Chondrocyte (in vitro differentiated cells): ENCODE results near the gene DUSP28. TPM values are rescaled to one million over a fixed set of nuclear protein-coding genes. Genes with fewer than 3 reads are reported as not detected.
A peak's percentile ranks its signal among the peaks of the same experiment; 100 is the strongest.

Source experiments
- DNase-seq: peaks from one replicate; pipeline ENCODE4 v3.0.0; 2021; ENCODE audit warnings: mixed read lengths, low spot score
- H3K27ac Mint-ChIP-seq: one replicate; pipeline ENCODE4 v1.8.0; 2021; ENCODE audit warnings: mild to moderate bottlenecking, moderate library complexity, mixed read lengths; ENCODE audit not compliant: unreplicated experiment
- H3K27me3 Mint-ChIP-seq: 2 replicates; pipeline ENCODE4 v1.8.0; 2021; ENCODE audit warnings: low read depth, mixed read lengths
- H3K36me3 Mint-ChIP-seq: 2 replicates; pipeline ENCODE4 v1.8.0; 2021; ENCODE audit warnings: low read depth, mixed read lengths
- H3K4me1 Mint-ChIP-seq: 2 replicates; pipeline ENCODE4 v1.8.0; 2021; ENCODE audit warnings: low read depth, mild to moderate bottlenecking, mixed read lengths
- H3K4me3 Mint-ChIP-seq: one replicate; pipeline ENCODE4 v1.8.0; 2021; ENCODE audit warnings: mild to moderate bottlenecking, moderate library complexity, mixed read lengths; ENCODE audit not compliant: unreplicated experiment
- H3K9me3 Mint-ChIP-seq: 2 replicates; pipeline ENCODE4 v1.8.0; 2021; ENCODE audit warnings: low read depth, mixed read lengths
- CTCF ChIP-seq: fragments of 200-600 bp; sonication (generic); IDR thresholded peaks from 2 replicates; pipeline ENCODE4 v1.5.0; 2021; ENCODE audit warnings: antibody characterized with exemption, mild to moderate bottlenecking, moderate library complexity
- total RNA-seq: library from RNA; stranded (reverse); gene quantifications from 3 replicates; pipeline ENCODE4 v1.2.1, GENCODE V29; 2021

The DUSP28 gene
- total RNA-seq, 1 donor from 2014 or later = 3.7 TPM

DNA sequence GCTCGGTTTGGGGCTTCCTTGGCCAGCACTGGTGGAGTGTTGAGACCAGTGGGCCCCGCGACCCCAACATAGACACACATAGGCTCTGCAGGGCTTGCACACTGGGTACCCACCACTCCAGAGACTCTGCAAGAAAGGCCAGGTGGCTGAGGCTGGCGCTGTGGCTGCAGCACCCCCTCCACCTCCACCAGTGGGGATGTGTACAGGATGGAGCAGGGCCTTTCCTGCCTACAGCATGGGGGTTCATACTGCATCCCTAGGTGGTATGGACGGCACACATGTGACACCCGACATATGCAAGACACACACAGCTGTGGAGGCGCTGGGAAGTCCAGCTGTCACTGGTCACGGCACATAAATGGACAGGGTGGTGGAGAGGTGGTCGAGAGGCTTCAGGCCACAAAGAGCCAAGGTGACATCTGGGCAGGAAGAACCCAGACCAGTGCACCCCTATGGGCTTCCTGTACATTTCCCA lies 9.4 kb downstream of the DUSP28 start:
- DNase-seq = peak; percentile 77
- no peaks in the 10 kb centered on the region for H3K9me3 Mint-ChIP-seq
- TF ChIP-seq CTCF = no peak
- H3K36me3 Mint-ChIP-seq = no peaks in the 10 kb centered on the region
- no peaks in the 10 kb centered on the region for H3K27me3 Mint-ChIP-seq
- peak overlapping the region; percentile 71 for H3K4me3 Mint-ChIP-seq
- peaks cover 42% of the 10 kb centered on the region for H3K4me1 Mint-ChIP-seq
- peak overlapping the region; percentile 27 for H3K27ac Mint-ChIP-seq

DNA sequence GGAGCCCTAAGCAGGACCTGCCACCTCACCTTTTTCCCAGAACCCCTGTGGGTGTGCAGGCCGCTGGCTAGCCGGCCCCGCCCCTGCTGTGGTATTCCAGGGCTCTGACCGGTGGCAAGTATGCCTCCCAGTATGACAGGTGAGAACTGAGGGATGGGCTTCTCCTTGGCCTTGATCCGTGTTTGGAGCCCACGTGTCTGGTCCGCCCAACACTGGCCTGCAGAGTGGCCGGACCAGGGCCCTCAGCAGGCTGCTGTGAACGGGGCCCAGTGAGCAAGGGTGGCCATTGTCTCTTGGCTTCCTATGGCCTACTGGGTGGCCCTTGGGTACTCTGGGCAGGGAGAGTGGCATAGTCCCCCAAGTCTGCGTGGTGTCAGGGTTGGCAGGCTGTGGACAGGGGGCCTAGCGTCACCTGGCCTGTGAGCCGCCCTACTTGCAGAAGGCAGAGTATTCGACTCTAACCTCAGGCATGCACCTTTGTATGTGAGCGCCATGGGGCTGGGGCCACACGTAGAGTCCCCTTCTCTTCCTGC lies 9.9 kb downstream of the DUSP28 start:
- Mint-ChIP-seq H3K4me1 (peaks cover 42% of the 10 kb centered on the region), H3K9me3 (no peaks in the 10 kb centered on the region), H3K36me3 (no peaks in the 10 kb centered on the region), H3K4me3 (no peak overlapping the region), H3K27me3 (no peaks in the 10 kb centered on the region), H3K27ac (no peak overlapping the region)
- TF ChIP-seq CTCF = no peak
- DNase-seq = no peak

DNA sequence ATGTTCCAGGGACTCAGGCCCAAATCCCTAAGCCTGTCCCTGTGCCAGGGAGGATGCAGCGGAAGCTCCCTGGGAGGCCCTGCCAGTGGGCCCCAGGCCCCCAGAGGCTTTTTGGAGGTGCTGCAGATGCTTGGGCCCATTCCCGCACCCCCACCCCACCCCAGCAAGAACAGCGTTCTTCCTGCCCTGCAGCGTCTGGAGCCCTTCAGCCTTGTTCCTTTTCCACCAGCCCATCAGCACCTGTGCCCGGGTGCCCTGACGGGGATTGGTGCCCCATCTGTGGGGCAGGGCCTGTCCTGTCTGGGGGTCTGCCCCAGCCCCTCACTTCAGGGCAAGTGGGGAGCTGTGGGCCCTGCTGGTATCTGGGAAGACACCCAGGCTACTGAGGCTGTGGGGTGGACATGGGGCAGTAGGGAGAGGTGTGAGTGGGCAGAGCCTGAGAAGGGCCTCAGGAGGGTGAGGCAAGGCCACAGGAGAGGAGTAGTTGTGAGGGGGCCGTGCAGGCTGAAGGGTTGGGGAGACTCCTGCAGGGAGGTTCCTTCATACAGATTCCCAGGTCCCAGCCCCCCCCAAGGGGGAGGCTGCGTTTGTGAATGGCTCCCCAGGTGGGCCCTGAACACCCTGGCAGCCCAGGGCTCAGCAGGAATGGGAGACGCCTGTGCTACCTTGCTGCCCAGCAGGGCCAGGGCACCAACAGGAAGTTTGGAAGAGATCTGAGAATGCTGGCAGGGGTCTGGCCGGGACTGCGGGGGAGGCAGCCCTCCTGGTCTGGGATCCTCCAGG lies 10.6 kb downstream of the DUSP28 start:
- Mint-ChIP-seq H3K4me1 (peaks cover 40% of the 10 kb centered on the region), H3K36me3 (no peaks in the 10 kb centered on the region), H3K27ac (no peak overlapping the region), H3K27me3 (no peaks in the 10 kb centered on the region), H3K4me3 (no peak overlapping the region), H3K9me3 (no peaks in the 10 kb centered on the region)
- TF ChIP-seq CTCF = no peak
- peak; percentile 82 for DNase-seq

DNA sequence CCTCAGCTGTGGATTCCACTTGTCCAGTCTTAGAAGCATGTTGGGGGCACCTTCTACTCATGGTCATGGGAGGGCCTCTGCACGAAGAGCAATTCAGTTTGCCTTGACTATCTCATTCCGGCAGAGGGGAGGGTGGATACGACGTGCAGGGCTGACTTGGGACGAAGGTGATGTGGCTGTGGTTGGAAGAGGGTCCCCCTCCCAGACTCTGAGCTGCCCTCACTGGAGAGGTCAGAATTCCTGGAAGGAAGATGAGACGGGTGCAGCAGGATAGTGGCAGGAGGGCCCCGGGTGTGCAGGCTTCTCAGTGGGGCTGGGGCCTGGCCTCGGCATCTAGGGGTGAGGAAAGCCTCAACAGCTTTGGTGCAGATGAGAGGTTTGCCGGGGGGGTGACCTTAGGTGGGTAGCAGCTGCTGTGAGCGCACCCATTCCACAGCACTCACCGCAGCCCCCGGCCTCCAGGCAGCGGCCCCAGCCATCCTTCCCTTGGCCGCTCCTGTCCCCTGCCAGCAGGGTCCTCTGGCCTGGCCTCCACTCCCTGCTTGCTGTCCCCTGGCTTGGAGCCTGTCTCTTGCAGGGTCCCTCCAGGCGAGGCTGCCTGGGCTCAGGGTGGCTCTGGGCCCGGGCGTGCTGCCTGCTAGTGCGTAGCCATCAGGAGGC lies 11.3 kb downstream of the DUSP28 start:
- H3K36me3 Mint-ChIP-seq = no peaks in the 10 kb centered on the region
- no peaks in the 10 kb centered on the region for H3K9me3 Mint-ChIP-seq
- H3K4me3 Mint-ChIP-seq = no peak overlapping the region
- H3K27ac Mint-ChIP-seq = no peak overlapping the region
- no peak for TF ChIP-seq CTCF
- peaks cover 32% of the 10 kb centered on the region for H3K4me1 Mint-ChIP-seq
- H3K27me3 Mint-ChIP-seq = no peaks in the 10 kb centered on the region
- DNase-seq = peak; percentile 81
